Upper lobe of left lung (tissue), 6 donors: Measurements from ENCODE around the gene SPATA33. TPM values are rescaled to one million over a fixed set of nuclear protein-coding genes. Genes with fewer than 3 reads are reported as not detected.
"Not testable (repeated sequence)": the region's sequence is repeated elsewhere in the genome, so short reads cannot be mapped to it uniquely, and the experiment has no call there.

ENCODE experiments used
- ATAC-seq, 2 donors: fragments of 200-7000 bp; cut with Tn5 transposase; one replicate each; pipeline ENCODE4 v1.9.1; 2022; ENCODE audit warnings: mild to moderate bottlenecking in 2 of 2, moderate library complexity in 2 of 2; ENCODE audit not compliant: low FRiP score in 2 of 2
- DNase-seq, 2 donors: peaks; one replicate each; pipeline ENCODE4 v3.0.0-alpha.2; 2019 to 2020
- H3K27ac ChIP-seq, 4 donors: fragments of 200-600 bp; sonication (generic); one replicate each; pipeline ENCODE4 v1.5.1; 2016 to 2019
- H3K27me3 ChIP-seq, 4 donors: fragments of 200-600 bp; sonication (generic); one replicate each; pipeline ENCODE4 v1.5.1; 2017 to 2019
- H3K36me3 ChIP-seq, 4 donors: fragments of 200-600 bp; sonication (generic); one replicate each; pipeline ENCODE4 v1.5.1; 2016 to 2019
- H3K4me1 ChIP-seq, 4 donors: fragments of 200-600 bp; sonication (generic); one replicate each; pipeline ENCODE4 v1.5.1; 2018 to 2019
- H3K4me3 ChIP-seq, 4 donors: fragments of 200-600 bp; sonication (generic); one replicate each; pipeline ENCODE4 v1.5.1; 2017 to 2019; ENCODE audit warnings: mild to moderate bottlenecking in 2 of 4, moderate library complexity in 1 of 4
- H3K9me3 ChIP-seq, 4 donors: fragments of 200-600 bp; sonication (generic); one replicate each; pipeline ENCODE4 v1.5.1; 2018 to 2019
- EP300 ChIP-seq, 4 donors: sonication (generic); formaldehyde crosslinking; IDR thresholded peaks; one replicate each; pipeline ENCODE4 v1.5.1; 2017; ENCODE audit warnings: antibody characterized with exemption in 4 of 4, control low read depth in 2 of 4
- POLR2A ChIP-seq, 4 donors: fragments of 450-650 bp; IDR thresholded peaks; one replicate each; pipeline ENCODE4 v1.5.1; 2016 to 2017; ENCODE audit warnings: antibody characterized with exemption in 4 of 4, mild to moderate bottlenecking in 2 of 4
- POLR2AphosphoS5 ChIP-seq, 2 donors: sonication (generic); formaldehyde crosslinking; IDR thresholded peaks; one replicate each; pipeline ENCODE4 v1.5.1; 2017; ENCODE audit warnings: antibody characterized with exemption in 2 of 2
- WGBS, 2 donors: methylation state at CpG; one replicate each; pipeline ENCODE4 v1.1.5; 2017 to 2018; 5-methylcytosine and 5-hydroxymethylcytosine counted together
- total RNA-seq, 6 donors: library from RNA; depleted of rRNA in 4 of 6; stranded (reverse); fragments of >200 nt in 4 of 6; gene quantifications; one replicate each; pipeline versions ENCODE4 v1.1.0 to v1.2.1, GENCODE V29; 2016 to 2021
- TF ChIP-seq, protein P1 (sequence below), 6 experiments: fragments of 450-650 bp in 4 of 6; fragments of 200-600 bp in 2 of 6; sonication (generic) in 2 of 6; IDR thresholded peaks; one replicate each; pipeline ENCODE4 v1.5.1; 2016 to 2019; ENCODE audit warnings: antibody characterized with exemption in 6 of 6
- donor health status: DM: no; HTN: no; CAD: no; lungs with moderate emphysema.
- donor health status: DM: no; HTN: yes; CAD: no; lungs with severe emphysema.

Gene SPATA33
- total RNA-seq, 6 donors from 2014 or later: 5.8 to 22.0 (median 8.8) TPM

DNA sequence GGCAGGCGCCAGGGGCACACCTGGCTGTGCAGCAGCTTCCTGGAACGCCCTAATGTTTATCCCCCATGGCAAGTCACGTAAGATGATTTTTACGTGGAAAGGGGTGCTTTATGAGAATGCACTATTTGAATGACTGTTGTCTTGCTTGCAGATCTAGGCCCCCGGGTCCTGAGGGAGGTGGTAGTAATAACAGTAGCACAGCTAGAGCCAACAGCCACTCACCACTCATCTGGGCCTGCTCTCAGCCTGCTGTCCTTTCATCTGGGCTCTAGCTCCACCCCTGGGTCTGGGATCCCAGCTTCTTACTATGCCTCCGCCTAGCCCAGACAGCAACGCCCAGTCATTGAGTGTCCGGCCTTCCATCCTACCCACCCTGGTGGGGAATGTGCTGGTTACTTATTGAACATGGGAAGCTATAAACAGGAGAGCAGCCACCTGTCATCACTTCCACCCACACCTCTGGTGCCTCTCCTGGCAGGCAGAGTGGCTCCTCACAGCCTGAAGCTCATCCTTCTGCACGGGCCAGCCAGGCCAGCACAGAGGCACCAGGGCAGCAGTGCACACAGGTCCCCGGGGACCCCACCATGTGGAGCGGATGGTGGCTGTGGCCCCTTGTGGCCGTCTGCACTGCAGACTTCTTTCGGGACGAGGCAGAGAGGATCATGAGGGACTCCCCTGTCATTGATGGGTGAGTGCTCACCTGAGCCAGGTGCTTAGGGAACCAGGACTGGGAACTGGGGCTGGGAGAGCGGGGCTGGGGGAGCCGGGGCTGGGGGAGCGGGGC is 27.6 kb upstream of the SPATA33 start:
- WGBS, 2 donors: 96 to 100% methylated on average over 4 to 15 of the region's 17 CpGs
- DNase-seq: no peak
- Histone ChIP-seq H3K36me3 (no peaks in the 10 kb centered on the region), H3K4me1 (no peaks in the 10 kb centered on the region), H3K27me3 (no peaks in the 10 kb centered on the region), H3K4me3 (no peak overlapping the region), H3K27ac (no peak overlapping the region), H3K9me3 (peaks cover 0 to 3% (median 0%) of the 10 kb centered on the region in 4 donors)
- no peak for ATAC-seq
- TF ChIP-seq, protein P1, sequence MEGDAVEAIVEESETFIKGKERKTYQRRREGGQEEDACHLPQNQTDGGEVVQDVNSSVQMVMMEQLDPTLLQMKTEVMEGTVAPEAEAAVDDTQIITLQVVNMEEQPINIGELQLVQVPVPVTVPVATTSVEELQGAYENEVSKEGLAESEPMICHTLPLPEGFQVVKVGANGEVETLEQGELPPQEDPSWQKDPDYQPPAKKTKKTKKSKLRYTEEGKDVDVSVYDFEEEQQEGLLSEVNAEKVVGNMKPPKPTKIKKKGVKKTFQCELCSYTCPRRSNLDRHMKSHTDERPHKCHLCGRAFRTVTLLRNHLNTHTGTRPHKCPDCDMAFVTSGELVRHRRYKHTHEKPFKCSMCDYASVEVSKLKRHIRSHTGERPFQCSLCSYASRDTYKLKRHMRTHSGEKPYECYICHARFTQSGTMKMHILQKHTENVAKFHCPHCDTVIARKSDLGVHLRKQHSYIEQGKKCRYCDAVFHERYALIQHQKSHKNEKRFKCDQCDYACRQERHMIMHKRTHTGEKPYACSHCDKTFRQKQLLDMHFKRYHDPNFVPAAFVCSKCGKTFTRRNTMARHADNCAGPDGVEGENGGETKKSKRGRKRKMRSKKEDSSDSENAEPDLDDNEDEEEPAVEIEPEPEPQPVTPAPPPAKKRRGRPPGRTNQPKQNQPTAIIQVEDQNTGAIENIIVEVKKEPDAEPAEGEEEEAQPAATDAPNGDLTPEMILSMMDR (IDR thresholded peaks at IDR 0.05): no peak
- no peak for TF ChIP-seq EP300 (IDR thresholded peaks at IDR 0.05)
- no peak for TF ChIP-seq POLR2AphosphoS5 (IDR thresholded peaks at IDR 0.05)
- no peak for TF ChIP-seq POLR2A (IDR thresholded peaks at IDR 0.05)

DNA sequence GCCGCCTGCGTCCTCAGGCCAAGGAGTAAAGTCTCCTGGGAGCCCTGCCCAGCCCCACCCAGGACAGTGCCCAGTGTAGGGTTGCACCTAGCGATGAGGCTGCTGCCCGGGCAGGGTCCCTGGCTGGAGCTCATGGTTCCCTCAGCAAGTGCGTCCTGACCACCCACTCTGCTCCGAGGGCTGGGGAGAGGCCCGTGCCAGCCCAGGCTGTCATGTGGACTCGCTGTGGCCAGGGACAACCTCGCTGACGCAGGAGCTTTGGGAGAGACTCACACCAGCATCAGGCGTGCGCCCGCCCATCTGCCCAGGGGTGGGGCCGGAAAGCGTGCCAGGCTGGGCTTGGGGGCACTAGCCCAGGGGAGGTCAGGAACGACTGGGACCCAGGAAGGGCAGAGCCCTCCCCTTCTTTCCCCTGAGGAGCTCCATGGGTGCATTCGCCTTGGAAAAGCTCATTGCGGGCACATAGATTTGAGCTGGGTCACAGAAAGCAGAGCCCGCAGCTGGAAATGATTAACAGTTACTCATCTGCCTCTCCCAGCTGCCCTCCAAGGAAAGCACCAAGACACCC is 24.5 kb upstream of the SPATA33 start:
- TF ChIP-seq EP300 (IDR thresholded peaks at IDR 0.05) (no peak), POLR2AphosphoS5 (IDR thresholded peaks at IDR 0.05) (no peak), POLR2A (IDR thresholded peaks at IDR 0.05) (no peak)
- TF ChIP-seq, protein P1 (IDR thresholded peaks at IDR 0.05): no peak
- H3K27me3 ChIP-seq: no peaks in the 10 kb centered on the region
- H3K4me3 ChIP-seq: no peak overlapping the region
- H3K9me3 ChIP-seq: peaks cover 0 to 3% (median 0%) of the 10 kb centered on the region in 4 donors
- DNase-seq: no peak
- 75 to 95% methylated on average over 4 to 7 of the region's 19 CpGs for WGBS, 2 donors
- H3K27ac ChIP-seq: no peak overlapping the region
- no peak for ATAC-seq
- H3K4me1 ChIP-seq: no peaks in the 10 kb centered on the region
- H3K36me3 ChIP-seq: no peaks in the 10 kb centered on the region

DNA sequence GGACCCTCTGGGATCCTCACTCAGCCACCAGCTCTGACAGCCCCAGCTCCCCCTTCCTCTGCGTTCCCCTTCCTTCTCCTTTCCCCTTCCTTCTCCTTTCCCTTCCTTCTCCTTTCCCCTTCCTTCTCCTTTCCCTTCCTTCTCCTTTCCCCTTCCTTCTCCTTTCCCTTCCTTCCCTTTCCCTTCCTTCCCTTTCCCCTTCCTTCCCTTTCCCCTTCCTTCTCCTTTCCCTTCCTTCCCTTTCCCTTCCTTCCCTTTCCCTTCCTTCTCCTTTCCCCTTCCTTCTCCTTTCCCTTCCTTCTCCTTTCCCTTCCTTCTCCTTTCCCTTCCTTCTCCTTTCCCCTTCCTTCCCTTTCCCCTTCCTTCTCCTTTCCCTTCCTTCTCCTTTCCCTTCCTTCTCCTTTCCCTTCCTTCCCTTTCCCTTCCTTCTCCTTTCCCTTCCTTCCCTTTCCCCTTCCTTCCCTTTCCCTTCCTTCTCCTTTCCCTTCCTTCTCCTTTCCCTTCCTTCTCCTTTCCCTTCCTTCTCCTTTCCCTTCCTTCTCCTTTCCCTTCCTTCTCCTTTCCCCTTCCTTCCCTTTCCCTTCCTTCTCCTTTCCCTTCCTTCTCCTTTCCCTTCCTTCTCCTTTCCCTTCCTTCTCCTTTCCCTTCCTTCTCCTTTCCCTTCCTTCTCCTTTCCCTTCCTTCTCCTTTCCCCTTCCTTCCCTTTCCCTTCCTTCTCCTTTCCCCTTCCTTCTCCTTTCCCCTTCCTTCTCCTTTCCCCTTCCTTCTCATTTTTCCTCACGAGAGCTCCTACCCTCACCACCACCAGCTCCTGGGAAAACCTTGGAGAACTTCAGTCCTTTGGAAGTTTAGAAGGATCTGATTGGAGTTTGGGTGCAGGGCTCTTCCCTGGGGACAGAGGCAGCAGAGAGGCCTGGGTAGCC is 22.9 kb upstream of the SPATA33 start:
- not testable (repeated sequence) for ATAC-seq

DNA sequence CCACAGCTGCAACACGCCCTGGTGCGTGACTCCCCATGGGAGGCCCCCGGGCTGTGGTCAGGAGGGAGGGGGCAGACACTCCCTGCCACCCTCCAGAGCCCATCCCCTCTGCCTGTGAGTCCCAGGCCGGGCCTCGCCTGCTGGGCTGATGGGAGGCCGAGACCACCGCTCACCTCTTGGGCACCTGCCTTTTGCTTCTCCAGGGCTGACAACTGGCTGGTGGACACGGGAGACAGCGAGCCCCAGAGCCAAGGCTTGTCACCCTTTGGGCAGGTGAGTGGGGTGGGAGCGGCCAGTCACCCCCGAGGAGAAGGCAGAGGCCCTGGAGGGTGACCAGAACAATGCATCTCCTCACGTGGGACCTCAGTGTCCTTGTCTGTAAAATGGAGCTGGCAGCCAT is 21.0 kb upstream of the SPATA33 start:
- H3K4me1 ChIP-seq: peaks cover 12 to 17% (median 14%) of the 10 kb centered on the region in 4 donors
- H3K27ac ChIP-seq: no peak overlapping the region
- 87% methylated on average over 5 of the region's 12 CpGs; no CpG with 5 or more reads in 1 of the 2 donors for WGBS, 2 donors
- no peaks in the 10 kb centered on the region for H3K9me3 ChIP-seq
- DNase-seq: no peak
- TF ChIP-seq, protein P1 (IDR thresholded peaks at IDR 0.05): no peak
- TF ChIP-seq POLR2AphosphoS5 (IDR thresholded peaks at IDR 0.05): no peak
- no peak for TF ChIP-seq POLR2A (IDR thresholded peaks at IDR 0.05)
- TF ChIP-seq EP300 (IDR thresholded peaks at IDR 0.05): no peak
- H3K27me3 ChIP-seq: no peaks in the 10 kb centered on the region
- no peak overlapping the region for H3K4me3 ChIP-seq
- ATAC-seq: no peak
- H3K36me3 ChIP-seq: no peaks in the 10 kb centered on the region

More for the DNA sequence above, 22.9 kb upstream of the SPATA33 start:
- not testable (repeated sequence) for H3K4me1 ChIP-seq, DNase-seq, H3K4me3 ChIP-seq, H3K27me3 ChIP-seq, H3K27ac ChIP-seq, H3K9me3 ChIP-seq, H3K36me3 ChIP-seq
- 54 to 80% methylated on average over 1 to 2 of the region's 2 CpGs for WGBS, 2 donors

DNA sequence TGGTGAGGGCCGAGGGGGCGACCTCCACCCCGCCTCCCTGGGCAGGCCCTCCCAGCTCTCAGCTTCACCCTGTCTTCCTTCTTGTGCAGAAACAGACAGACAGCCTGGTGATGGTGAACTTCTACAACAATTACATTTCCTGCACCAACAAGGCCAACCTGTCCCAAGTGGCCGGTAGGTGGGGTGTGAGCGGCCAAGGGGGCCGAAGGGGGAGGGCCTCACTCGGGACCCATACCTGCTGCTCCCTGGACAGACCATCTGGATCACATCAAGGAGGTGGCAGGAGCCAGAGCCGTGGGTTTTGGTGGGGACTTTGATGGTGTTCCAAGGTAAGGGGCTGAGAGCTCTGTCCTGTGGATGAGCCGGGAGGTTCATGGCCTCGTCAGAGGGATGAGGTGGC is 20.3 kb upstream of the SPATA33 start:
- Histone ChIP-seq H3K27me3 (no peaks in the 10 kb centered on the region), H3K4me3 (no peak overlapping the region), H3K4me1 (peaks cover 12 to 21% (median 14%) of the 10 kb centered on the region in 4 donors), H3K9me3 (no peaks in the 10 kb centered on the region), H3K36me3 (no peaks in the 10 kb centered on the region), H3K27ac (no peak overlapping the region)
- ATAC-seq (no peak), DNase-seq (no peak)
- TF ChIP-seq POLR2A (IDR thresholded peaks at IDR 0.05): no peak
- no peak for TF ChIP-seq EP300 (IDR thresholded peaks at IDR 0.05)
- TF ChIP-seq, protein P1 (IDR thresholded peaks at IDR 0.05): no peak
- no peak for TF ChIP-seq POLR2AphosphoS5 (IDR thresholded peaks at IDR 0.05)
- 79 to 81% methylated on average over 4 to 6 of the region's 10 CpGs for WGBS, 2 donors
